Measurements from ENCODE around the gene CPZ.

Gene CPZ

GRCh38 chr4:8582436-8582835 is 10.1 kb upstream of the CPZ start (continued):
- no peak for TF ChIP-seq ZNF518A (tag by site-specific recombination; conservative IDR thresholded peaks at IDR 0.05; ENCODE audit: low read depth)
- TF ChIP-seq ZNF692 (tag by site-specific recombination; IDR thresholded peaks at IDR 0.05): no peak
- no peak for TF ChIP-seq ZNF645 (tag by site-specific recombination; IDR thresholded peaks at IDR 0.05)
- TF ChIP-seq ZNF132 (tag by site-specific recombination; IDR thresholded peaks at IDR 0.05; ENCODE audit: borderline replicate concordance): no peak
- TF ChIP-seq ZNF426 (tag by site-specific recombination; IDR thresholded peaks at IDR 0.05): no peak
- TF ChIP-seq IKZF3 (tag by site-specific recombination; IDR thresholded peaks at IDR 0.05): no peak

- no peaks in the 10 kb centered on the region for H3K9me3 ChIP-seq (ENCODE audit: control insufficient read depth, insufficient read depth, low read depth, low read length)
- H3K27ac ChIP-seq (ENCODE audit: extremely low read depth, low read depth, low read length): no peak overlapping the region
- no peaks in the 10 kb centered on the region for H3K4me1 ChIP-seq (ENCODE audit: control insufficient read depth, insufficient read depth, low read length)
- ChIA-PET POLR2A (no interaction called here), CTCF (interaction anchor here (1.2 to 1.4 kb wide), 2 partner anchors 35 to 115 kb away, joined by 3 read pairs; no protein-coding TSS in a partner anchor)
- no peaks in the 10 kb centered on the region for H3K36me3 ChIP-seq (ENCODE audit: control insufficient read depth in 2 of 2, insufficient read depth in 1 of 2, low read length in 2 of 2)
- TF ChIP-seq REST (tag by site-specific recombination; IDR thresholded peaks at IDR 0.05) (no peak), ZBTB48 (tag by site-specific recombination; IDR thresholded peaks at IDR 0.05) (no peak), GLI2 (tag by site-specific recombination; IDR thresholded peaks at IDR 0.05; ENCODE audit: borderline replicate concordance, low read depth) (no peak), WT1 (tag by site-specific recombination; IDR thresholded peaks at IDR 0.05) (no peak), ZNF169 (tag by site-specific recombination; IDR thresholded peaks at IDR 0.05) (no peak), ZBTB17 (tag by site-specific recombination; IDR thresholded peaks at IDR 0.05) (no peak), ZNF341 (tag by site-specific recombination; IDR thresholded peaks at IDR 0.05; ENCODE audit: low read depth) (no peak)
- H3K4me3 ChIP-seq (ENCODE audit: low read depth, low read length): no peak overlapping the region
Observed at GRCh38 chr4:8582941-8583654, 9.5 kb upstream of the CPZ start.

Data from HEK293 (cell line).